GM15510 (cell line): Measurements from ENCODE around the gene TRDN.

Experiments
- POLR2A ChIP-seq: IDR thresholded peaks from 3 replicates; pipeline ENCODE4 v1.6.1; 2011; ENCODE audit warnings: borderline replicate concordance; ENCODE audit not compliant: insufficient read length; ENCODE audit errors: extremely low read depth

TRDN gene

DNA sequence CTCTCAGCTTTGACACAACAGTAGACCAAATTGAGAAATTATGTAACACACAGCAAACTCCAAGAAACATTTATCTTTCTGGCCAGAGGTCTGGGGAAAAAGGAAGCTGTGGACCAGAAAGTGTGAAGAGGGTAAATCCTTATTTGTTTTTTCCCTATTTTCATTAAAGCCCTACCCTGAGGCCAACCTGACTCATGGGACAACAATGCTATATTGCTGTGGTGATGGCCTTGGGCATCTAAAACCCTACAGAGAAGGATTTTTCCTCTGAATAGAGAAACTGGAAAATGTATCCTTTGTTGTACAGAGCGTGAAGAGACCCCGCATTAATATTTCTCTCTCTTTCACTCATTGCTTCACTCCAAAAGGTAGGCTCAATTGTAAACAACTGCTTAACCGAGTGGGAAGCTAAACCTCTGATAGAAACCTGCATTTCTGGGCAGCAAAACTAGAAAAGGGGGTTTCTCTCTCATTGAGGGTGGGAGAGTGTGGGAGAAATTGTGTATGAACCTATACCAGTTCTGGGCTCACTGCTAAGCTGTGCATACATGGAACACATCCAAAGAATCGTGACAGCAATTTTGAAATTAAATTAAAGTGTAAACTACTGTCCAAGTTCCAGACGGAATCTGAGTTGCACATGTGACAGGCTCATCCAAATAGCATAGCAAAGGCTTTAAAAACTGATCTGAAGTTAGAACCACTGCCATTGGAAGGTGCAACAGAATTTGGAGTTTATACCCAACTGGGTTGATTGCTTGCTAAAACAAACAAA, 465.2 kb downstream of the TRDN start:
- no peak for TF ChIP-seq POLR2A

DNA sequence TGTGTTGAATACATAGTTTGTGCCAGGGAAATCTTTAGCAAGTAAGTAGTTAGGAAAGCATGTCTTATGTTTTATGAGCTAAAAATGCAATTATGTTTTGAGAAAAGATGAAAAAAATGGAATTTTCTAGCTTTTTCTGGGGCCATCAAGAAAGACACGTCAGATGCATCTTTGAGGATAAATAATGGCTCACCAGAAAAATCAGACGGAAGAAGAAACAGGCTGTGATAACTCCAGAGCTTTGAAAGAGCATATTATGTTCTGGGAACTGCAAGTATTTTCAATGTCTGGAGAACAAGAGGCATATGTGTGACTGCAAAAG, 467.0 kb downstream of the TRDN start:
- TF ChIP-seq POLR2A, result no peak

DNA sequence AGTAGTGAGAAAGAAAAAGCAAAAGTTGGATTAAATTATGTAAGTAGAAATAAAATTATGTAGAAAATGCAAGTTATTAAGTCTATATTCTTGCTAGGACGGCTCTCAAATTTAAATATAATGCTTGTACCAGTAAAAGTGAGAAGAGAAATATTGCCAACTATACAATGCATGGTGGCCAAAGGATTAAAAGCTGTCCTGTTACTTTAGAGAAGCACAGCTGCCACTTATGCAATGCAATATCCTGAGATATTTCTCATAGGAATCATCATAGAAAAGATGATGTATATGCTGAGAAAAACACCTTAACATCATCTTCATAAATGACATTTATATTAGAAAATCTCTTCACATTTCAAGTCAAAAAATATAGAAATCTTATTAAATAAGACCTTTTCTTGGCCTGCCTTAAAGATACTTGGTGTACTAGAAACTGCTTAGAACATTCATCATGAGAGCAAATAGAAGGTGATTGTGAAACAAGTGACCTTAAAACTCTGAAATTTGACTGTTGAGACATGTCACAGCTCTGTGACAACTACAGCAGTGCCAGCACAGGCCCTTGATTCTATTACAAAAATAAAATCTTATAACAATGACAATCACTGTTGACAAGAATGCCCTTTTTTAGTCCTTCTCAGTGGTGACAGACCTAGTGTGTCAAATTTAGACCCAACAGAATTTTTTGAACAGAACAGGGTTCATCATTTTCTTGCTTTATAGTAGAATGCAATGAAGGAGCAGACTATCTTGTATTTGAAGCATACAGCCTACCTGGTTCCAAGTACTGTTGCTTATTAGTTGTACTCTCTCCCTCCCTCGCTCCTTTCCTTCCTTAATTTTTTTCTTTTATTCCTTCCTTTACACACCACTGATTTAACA, 467.6 kb downstream of the TRDN start:
- TF ChIP-seq POLR2A, result no peak

DNA sequence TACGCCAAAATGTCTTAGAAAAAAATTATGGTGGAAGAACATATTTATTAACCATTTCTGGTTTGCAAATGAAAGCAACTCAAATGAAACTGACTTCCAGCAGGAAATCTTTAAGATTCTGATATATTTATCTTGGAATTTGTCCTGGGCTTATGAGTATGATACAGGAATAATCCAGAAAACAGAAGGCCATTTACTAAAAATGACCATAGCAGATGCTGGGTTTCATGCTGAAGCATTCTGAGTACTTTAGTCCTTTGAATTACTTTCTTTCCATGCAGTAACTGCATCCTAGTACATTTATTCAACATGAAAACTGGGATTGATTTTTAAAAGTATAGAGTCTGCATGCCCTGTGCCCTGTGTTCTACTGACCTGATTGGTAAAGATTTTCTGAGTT, 468.3 kb downstream of the TRDN start:
- no peak for TF ChIP-seq POLR2A
